HG02588 (cell line): ENCODE measurements around the gene SLC43A1.

Experiments
- ATAC-seq: cut with Tn5 transposase; IDR thresholded peaks from one replicate; pipeline ENCODE4 v1.9.1; 2021; ENCODE audit warnings: mild to moderate bottlenecking, moderate library complexity; ENCODE audit not compliant: unreplicated experiment

SLC43A1 gene

DNA sequence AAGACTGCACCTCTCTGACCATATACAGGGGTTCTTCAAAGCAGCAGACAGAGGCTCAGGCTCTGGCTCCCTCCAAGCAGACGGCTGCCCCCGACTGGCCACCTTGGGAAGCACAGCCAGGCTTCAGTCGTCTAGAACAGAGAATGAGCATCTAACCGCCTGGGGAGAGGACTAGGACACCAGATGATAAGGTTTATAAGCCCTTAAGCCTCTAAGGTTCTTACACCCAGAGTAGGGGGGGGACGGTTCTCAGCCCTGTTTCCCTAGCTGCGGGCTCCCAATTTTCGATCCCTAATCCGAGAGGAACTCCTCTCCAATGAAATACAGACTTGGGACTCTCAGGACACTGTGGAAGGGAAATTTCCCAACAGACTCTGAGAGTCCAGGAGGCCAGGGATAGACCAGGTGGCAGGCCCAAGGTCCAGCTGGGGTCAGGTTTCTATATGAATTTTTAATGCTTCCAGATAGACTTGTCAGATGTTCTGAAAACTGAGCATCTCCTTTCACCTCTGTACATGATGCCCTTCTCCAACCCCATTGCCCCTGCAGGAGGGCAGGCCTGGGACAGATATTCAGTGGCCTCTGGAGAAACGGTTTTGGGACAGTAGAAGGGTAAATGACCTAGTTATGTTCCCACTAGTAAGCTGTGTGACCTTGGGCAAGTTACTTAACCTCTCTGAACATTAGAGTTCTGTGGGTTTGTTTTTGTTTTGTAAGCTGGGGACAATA is 34.9 kb downstream of the SLC43A1 start:
- ATAC-seq: no peak

DNA sequence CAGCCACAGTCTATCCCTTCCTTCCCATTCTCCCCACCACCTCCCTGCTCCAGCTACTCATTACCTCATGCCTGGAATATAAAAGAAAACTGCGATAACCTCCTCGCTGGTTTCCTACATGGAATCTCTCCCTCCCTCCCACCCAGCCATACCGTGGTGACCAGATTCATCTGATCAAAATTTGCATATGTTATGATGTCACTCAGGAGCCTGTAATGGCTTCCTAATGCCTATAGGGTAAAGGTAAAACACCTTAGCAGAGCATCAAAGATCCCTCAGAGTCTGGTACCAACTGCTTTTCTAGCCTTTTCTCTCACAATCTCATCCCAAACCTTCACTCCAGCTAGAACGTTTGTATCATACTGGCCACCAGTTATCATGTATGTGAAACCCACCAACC is 35.6 kb downstream of the SLC43A1 start:
- ATAC-seq: no peak

DNA sequence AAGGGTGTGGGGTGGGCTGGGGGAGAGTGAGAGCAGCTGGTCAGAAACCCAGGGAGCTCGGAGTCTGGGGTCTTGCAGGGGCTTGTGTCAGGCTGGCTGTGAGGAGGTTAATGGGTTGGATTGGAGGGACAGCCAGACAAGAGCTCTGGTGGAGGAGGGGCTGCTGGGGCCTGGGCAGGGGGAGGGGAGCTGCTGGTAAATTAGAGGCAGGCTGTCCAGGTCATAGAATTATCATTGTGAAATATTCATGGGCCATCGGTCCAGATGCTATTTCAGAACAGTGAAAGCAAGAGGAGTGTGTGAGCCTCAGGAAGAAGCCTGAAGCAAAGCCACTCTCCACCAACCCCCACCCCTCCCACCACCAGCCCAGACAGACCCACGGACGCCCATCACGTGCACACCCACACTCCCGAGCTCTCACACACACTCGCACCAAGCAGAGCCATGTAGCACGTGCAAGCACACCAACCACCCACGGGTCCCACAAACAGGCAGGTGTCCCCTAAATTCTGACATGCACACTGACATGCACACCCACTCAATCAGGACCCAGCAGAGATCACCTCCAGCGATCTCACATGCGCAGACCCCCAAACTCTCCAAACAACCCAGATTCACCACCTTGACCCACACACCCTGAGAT is 36.4 kb downstream of the SLC43A1 start:
- ATAC-seq: no peak

DNA sequence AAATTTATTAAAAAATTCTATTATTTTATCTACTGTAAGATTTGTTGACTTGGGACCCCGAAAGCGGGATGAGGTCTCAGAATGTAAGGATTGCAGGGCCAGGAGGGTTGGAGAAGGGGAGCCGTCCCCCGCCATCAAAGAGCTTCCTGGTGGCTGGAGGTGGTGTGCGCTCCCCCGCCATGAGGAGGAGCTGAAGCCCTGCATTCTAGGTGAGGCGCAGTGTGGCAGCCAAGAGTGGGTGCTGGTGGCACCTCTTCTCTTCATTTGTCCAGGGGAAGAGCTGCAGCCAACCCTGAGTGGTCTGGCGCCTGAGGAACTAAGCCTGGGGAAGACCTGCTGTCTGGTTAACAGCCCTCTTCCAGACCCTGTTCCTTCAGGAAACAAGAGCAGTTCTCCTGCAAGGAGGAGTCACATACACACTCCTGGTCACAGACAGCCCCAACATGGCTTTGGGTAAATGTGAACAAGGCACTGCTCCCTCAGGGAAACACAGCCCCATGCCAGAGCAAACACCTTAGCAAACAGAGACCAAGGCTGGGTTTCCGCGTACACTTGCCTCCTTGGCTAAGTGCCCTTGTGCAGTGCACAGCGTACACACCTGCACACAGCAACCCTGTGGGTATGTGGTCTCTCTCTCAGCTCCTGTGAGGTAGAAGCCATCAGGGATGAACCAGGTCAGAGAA is 37.9 kb downstream of the SLC43A1 start:
- no peak for ATAC-seq

DNA sequence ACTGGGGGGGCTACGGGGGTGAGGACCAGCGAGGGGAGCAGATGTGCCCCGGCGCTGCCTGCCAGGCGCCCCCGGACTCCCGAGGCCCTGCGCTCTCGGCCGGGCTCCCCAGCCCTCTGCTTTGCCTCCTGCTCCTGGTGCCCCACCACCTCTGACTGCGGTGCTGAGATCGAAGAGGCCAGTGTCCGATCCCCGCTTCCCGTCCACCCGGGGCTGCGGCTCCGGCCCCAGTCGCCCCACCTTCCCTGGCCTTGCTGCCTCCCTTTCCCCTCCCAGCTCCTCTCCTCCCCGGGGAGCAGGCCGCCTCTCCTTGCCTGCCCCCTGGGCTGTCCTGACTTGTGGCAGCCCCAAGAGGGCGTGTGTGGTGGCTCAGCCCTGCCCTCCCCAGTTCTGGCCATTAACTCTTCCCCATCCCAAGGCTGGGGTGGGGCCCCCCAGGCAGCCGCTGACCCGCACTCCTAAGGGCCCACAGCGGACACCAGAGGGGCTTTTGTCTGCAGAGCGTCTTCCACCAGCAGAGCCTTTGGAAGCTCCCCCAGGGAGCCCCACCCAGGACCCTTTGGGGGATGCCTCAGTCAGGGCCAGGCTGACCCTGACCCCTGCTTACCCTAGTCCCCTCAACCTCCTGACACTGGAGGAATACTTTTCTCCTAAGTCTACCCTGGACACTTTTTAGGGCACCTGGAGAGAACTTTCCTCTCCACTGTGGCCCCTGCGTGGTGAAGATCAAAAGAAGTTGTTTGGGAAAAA is 38.6 kb downstream of the SLC43A1 start:
- peak; percentile 63 for ATAC-seq

DNA sequence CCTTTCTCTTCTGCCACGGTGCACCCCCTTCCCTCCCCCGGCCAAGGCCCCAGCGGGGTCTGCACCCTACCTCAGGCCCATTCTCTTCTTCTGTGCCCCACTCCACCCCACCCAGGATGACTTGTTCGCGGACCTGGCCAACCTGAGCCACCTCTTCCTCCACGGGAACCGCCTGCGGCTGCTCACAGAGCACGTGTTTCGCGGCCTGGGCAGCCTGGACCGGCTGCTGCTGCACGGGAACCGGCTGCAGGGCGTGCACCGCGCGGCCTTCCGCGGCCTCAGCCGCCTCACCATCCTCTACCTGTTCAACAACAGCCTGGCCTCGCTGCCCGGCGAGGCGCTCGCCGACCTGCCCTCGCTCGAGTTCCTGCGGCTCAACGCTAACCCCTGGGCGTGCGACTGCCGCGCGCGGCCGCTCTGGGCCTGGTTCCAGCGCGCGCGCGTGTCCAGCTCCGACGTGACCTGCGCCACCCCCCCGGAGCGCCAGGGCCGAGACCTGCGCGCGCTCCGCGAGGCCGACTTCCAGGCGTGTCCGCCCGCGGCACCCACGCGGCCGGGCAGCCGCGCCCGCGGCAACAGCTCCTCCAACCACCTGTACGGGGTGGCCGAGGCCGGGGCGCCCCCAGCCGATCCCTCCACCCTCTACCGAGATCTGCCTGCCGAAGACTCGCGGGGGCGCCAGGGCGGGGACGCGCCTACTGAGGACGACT is 39.3 kb downstream of the SLC43A1 start:
- peak; percentile 33 for ATAC-seq

DNA sequence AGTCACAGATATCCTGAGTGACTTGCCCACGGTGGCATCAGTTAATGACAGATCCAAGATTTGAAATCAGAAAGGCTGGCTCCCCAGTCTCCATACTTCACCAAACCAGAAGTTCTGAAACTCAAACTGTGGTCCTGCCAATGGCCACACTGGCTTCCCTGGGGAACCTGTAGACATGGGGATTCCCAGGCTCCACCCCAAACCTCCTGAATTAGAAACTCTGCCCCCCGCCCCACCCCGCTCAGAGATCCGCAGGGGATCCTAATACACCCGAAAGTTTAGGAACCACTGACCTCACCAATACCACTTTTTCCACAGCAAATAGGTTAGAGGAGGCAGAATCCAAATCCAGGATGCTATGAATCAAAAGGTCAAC is 39.8 kb downstream of the SLC43A1 start:
- ATAC-seq: no peak

DNA sequence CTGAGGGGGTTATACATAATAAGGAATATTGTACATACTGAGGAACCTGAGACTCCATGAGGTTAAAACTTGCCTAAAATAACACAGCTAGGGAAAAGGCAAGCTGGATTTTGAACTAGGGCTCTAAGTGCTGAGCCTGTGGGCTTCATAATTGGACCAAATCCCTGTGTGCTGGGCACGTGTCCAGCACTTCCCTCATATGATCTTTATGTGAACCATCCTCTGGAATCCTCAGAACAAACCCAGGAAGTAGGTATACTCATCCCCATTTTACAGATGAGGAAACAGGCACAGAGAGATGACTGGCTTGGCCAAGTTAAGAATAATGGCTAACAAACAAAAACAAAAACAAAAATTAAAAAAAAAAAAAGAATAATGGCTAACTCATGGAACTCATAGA is 40.3 kb downstream of the SLC43A1 start:
- ATAC-seq: no peak

DNA sequence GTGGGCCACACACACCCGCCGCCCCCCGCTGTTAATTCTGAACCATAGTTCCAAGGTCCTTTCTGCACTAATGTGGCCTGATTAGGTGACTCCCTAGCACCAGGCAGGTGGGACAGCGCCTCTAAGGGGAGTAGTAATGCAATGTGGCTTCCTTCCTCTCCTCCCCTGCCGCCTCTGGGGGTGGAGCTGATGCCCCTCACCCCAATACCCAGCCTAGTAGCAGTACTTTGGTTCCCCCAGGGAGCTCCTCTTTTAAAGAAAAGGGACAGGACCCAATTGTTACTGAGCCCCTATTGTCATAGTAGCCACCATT is 40.7 kb downstream of the SLC43A1 start:
- ATAC-seq: no peak

DNA sequence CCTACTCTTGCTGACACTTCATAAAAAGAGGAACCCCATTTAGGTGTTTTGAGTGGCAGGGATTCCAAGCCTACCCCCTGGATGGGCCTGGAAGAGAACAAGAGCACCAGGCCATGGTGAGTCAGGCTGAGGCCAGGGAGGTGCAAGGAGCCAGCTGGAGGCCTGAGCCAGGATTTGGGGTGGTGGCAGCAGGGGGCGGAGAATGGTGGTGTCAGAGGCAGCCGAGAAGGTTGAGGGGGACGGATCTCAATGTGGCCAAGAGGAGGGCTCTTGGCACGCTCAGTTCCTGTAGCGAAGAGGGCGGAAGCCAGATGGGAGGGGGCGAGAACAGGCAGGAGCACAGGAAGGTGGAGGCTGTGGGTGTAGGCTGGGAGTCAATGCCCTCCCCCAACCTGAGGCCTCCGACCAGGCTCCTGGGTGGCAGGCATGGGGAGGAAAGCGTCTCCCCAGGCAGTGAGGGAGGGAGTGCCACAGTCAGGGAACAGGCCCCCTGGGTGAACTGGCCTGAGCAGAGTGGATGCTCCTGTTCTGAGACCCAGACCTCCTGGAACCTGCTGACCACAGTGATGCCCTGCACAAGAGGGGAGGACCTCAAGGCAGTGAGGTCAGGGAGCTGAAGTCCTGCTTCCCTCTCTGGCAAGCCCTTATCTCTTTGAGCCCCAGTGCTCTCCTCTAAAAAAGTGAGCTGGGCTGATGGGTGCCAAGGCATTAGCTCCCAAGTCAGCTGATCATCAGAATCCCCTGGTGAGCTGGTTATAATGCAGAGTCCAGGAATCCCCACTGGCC is 41.3 kb downstream of the SLC43A1 start:
- ATAC-seq: no peak

DNA sequence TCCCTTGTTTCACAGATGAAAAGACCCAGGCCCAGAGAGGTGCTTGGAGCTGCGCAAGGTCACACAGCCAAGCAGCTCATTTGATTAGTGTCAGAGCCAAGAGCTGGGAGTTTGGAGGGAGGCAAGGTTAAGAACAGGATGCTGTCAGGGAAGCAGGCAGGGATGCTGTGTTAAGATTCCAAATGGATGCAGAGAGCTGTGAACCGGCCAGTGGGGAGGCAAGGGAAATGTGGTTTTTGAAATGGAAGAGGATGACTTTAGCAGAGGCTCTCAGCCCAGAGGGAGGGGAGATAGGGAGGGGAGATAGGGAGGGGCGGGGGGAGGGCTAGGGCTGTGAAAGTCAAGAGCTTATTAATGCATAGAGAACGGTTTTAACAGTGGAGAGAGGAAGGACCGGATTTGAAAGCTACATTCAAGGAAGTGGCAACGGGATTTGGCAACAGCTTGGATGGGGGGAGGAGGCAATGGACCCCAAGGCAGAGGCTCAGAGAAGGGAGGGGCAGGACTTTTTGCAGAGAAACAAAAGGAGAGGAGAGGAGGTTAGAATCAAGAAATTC is 42.1 kb downstream of the SLC43A1 start:
- ATAC-seq: no peak

DNA sequence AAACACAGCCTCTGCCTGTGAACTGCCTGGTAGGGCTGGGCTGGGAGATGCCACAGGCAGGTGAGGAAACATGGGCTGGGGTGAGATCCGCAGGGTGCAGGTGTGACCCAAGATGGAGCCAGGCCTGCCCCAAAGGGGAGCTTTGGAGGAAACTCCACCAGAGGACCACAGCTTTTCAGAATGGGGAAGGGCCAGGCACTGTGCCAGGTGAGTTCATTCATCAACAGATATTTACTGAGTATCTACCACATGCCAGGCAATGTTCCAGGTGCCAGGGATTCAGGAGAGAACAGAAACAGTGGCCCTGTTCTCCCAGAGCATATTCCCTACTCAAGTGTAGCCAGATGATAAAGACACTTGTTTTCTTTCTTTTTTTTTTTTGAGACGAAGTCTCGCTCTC is 44.0 kb downstream of the SLC43A1 start:
- no peak for ATAC-seq

DNA sequence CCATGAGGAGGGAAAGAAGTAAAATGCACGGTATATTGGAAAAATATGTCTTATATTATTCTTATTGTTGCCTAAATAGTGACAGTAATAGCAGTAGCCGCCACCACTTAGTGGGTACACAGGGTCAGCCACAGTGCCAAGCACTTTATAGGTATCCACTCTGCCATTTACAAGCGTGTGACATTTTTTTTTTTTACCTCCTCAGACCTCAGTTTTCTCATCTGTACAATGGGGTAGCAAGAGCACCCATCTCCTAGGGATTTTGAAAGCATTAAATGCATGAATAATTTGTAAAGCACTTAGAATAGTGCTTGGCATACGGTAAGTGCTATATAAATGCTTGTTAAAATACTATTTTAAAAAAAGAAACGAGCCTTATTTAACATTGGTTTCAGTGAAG is 46.2 kb downstream of the SLC43A1 start:
- no peak for ATAC-seq

DNA sequence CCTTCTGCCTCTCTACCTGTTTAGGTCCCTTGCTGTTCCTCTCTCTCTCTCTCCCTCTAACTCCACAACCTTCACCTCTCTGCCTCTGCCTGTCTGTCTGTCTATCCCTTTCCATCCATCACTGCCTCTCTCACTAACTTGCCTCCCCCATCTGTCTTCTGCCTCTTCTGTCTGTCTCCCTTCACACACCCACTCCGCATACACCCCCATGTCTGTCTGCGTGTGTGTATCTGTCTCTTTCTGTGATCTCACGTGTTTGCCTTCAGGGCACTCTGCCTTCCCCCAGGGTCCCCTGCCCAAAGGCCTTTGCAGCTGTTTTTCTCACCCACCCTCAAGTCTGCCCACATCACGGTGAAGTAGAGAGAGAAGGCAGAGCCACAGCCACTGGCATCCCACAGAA is 47.2 kb downstream of the SLC43A1 start:
- no peak for ATAC-seq

DNA sequence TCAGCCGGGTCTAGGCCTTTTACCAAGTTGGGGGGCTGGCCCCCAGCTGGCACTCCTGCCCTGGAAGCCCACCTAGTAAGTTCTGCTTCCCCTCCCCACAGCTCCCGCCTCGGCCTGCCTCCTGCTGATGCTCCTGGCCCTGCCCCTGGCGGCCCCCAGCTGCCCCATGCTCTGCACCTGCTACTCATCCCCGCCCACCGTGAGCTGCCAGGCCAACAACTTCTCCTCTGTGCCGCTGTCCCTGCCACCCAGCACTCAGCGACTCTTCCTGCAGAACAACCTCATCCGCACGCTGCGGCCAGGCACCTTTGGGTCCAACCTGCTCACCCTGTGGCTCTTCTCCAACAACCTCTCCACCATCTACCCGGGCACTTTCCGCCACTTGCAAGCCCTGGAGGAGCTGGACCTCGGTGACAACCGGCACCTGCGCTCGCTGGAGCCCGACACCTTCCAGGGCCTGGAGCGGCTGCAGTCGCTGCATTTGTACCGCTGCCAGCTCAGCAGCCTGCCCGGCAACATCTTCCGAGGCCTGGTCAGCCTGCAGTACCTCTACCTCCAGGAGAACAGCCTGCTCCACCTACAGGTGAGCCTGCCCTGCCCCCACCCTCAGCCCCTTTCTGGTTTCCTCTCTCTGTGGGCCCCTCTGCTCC is 47.9 kb downstream of the SLC43A1 start:
- ATAC-seq: no peak

DNA sequence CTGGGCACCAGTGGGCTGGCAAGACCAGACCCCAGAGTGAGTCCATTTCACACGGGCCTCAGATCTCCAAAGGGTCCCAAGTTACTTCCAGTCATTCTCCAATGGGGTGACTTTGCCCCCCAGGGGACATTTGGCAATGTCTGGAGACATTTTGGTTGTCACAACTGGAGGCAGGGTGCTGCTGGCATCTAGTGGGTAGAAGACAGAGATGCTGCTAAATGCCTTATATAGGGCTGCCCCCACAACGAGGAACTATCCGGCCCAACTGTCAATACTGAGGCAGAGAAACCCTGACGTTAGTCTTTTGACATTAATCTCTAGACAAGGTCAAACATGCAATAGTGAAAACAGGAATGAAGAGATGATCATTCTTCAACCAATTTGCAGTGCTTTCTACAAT is 48.8 kb downstream of the SLC43A1 start:
- ATAC-seq: no peak

DNA sequence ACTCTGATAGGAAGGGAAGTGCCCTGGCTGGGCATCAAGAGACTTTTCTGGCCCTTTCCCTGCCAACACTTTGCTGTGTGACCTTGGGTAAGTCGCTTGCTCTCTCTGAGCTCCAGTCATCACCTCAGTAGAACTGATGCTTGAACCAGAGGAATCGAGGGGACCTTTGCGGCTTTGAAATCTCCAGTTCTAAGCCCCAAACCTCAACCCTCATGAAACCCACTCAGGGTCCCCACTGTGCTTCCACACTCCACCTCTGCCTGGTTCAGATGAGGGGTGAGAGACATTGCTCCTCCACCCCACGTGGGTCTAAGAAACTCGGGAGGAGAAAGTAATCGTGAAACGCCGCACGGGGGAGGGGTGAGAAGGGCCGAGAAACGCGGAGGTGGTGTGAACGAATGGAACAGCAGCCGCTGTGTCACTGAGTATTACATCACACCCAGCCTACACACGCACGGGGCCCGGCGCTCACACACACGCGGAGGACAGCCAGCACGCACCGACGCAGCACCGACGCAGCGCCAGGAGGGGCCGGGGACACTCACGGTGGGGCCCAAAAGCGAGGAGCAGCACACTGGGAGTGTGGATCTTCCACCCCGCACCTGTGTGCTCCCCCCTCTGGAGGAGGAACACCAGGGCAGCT is 50.8 kb downstream of the SLC43A1 start:
- ATAC-seq: no peak

DNA sequence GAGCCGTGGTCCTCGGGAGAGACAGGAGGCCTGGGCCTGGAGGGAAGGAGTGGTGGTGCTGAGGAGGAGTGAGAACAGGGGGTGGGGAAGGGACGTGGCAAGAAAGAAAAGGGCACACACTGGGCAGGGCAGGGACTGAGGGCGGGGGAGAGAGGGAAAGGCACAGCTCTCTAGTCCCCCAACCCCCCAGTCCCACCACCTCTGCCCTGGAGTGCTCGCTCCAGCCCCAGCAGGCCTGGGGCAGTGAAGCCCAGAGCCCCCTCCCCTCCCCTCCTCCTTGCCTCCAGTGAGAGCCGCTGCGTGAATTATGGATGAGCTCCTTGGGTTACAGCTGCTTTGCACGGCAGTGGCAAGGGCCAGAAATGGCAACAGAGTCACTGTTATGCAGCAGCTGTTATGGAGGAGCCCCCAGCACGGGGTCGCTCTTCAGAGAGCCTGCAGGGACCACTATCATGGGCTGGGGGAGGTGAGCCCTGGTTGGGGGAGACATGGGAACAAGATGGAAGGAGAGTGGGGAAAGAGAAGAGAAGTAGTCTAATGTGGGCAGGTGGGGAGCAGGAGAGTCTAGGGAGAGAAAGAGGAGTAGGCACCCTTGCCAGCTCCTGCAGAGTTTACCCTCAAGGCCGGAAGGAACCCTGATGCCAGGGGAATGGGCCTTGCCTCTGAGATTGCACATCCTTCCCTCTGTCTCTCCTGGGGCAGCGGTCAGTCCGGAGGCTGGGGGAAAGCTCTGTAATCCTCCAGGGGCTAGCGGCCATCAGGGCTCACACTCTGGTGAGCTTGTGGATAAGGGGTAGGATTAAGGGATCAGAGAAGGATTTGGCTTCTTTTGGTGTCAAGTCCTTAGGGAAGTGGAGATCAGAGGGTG is 51.6 kb downstream of the SLC43A1 start:
- ATAC-seq: no peak
